Measurements from ENCODE around the gene SH3GLB2.
"Not testable (repeated sequence)": the region's sequence is repeated elsewhere in the genome, so short reads cannot be mapped to it uniquely, and the experiment has no call there.

The SH3GLB2 gene

GRCh38 chr9:128979111-128979510 lies 49.0 kb downstream of the SH3GLB2 start:
- Histone ChIP-seq H3K4me3 (ENCODE audit: low read depth in 1 of 2, low read length in 2 of 2) (no peak overlapping the region), H3K27me3 (ENCODE audit: control insufficient read depth in 1 of 2, insufficient read depth in 2 of 2, low read length in 2 of 2) (no peaks in the 10 kb centered on the region), H3K9ac (ENCODE audit: low read length) (no peak overlapping the region), H3K27ac (ENCODE audit: low read depth, low read length) (no peak overlapping the region), H3K9me3 (ENCODE audit: low read length) (no peaks in the 10 kb centered on the region), H3K4me1 (ENCODE audit: insufficient read depth, low read length) (no peaks in the 10 kb centered on the region), H3K36me3 (ENCODE audit: insufficient read depth, low read length) (peaks cover 64% of the 10 kb centered on the region)

- Histone ChIP-seq H3K9ac (ENCODE audit: low read length) (no peak overlapping the region), H3K27me3 (ENCODE audit: control insufficient read depth in 1 of 2, insufficient read depth in 2 of 2, low read length in 2 of 2) (no peaks in the 10 kb centered on the region), H3K36me3 (ENCODE audit: insufficient read depth, low read length) (peaks cover 67% of the 10 kb centered on the region), H3K9me3 (ENCODE audit: low read length) (no peaks in the 10 kb centered on the region), H3K27ac (ENCODE audit: low read depth, low read length) (no peak overlapping the region), H3K4me3 (ENCODE audit: low read depth in 1 of 2, low read length in 2 of 2) (no peak overlapping the region), H3K4me1 (ENCODE audit: insufficient read depth, low read length) (no peaks in the 10 kb centered on the region)
Measured at GRCh38 chr9:128972956-128973355, 55.2 kb downstream of the SH3GLB2 start.

GRCh38 chr9:128969491-128969890 lies 58.6 kb downstream of the SH3GLB2 start:
- Histone ChIP-seq H3K4me1 (ENCODE audit: insufficient read depth, low read length) (no peaks in the 10 kb centered on the region), H3K27ac (ENCODE audit: low read depth, low read length) (no peak overlapping the region), H3K36me3 (ENCODE audit: insufficient read depth, low read length) (peaks cover 54% of the 10 kb centered on the region), H3K9me3 (ENCODE audit: low read length) (no peaks in the 10 kb centered on the region), H3K4me3 (ENCODE audit: low read depth in 1 of 2, low read length in 2 of 2) (no peak overlapping the region), H3K9ac (ENCODE audit: low read length) (no peak overlapping the region), H3K27me3 (ENCODE audit: control insufficient read depth in 1 of 2, insufficient read depth in 2 of 2, low read length in 2 of 2) (no peaks in the 10 kb centered on the region)

- H3K9me3 ChIP-seq (ENCODE audit: low read length); H3K27ac ChIP-seq (ENCODE audit: low read depth, low read length); H3K9ac ChIP-seq (ENCODE audit: low read length); H3K4me1 ChIP-seq (ENCODE audit: insufficient read depth, low read length); H3K4me3 ChIP-seq (ENCODE audit: low read depth in 1 of 2, low read length in 2 of 2); H3K27me3 ChIP-seq (ENCODE audit: control insufficient read depth in 1 of 2, insufficient read depth in 2 of 2, low read length in 2 of 2): not testable (repeated sequence)
- peaks cover 21% of the 10 kb centered on the region for H3K36me3 ChIP-seq (ENCODE audit: insufficient read depth, low read length)
Measured at GRCh38 chr9:128961403-128961802, 66.7 kb downstream of the SH3GLB2 start.
